B cell (primary cell): ENCODE measurements around the gene NPS. TPM values are rescaled to one million over a fixed set of nuclear protein-coding genes. Genes with fewer than 3 reads are reported as not detected.

Experiments used
- ATAC-seq: fragments of 200-7000 bp; cut with Tn5 transposase; one replicate; pipeline ENCODE4 v1.10.0; 2021; ENCODE audit warnings: low read depth, mild to moderate bottlenecking, moderate number of reproducible peaks, moderate library complexity
- CTCF ChIA-PET: fragments of 350-600 bp; sonication (Branson Sonifier 250); formaldehyde crosslinking; loops from one replicate; lab custom pipeline; 2021; ENCODE audit warnings: antibody characterized with exemption, inconsistent platforms; lab: Charles Lee
- POLR2A ChIA-PET: fragments of 350-600 bp; sonication (Branson Sonifier 250); formaldehyde crosslinking; loops from one replicate; lab custom pipeline; 2021; ENCODE audit warnings: antibody characterized with exemption; lab: Charles Lee
- DNase-seq: peaks from one replicate; pipeline ENCODE4 v3.0.0; 2013
- H2AFZ ChIP-seq: 2 replicates; pipeline ENCODE4 v1.6.1; 2012; ENCODE audit warnings: mild to moderate bottlenecking, low read depth, low read length; ENCODE audit not compliant: insufficient read depth, poor library complexity, severe bottlenecking
- H3K27ac ChIP-seq, 2 donors: 1 replicate in 1 of 2; 2 replicates in 1 of 2; pipeline ENCODE4 v1.5.1; 2012 to 2013; ENCODE audit warnings: low read length in 2 of 2, mild to moderate bottlenecking in 2 of 2, moderate library complexity in 1 of 2
- H3K27me3 ChIP-seq, 4 experiments: fragments of 200-600 bp in 1 of 4; sonication (generic) in 1 of 4; replicated peaks in 1 of 4; 1 replicate in 2 of 4; 2 replicates in 2 of 4; pipeline versions ENCODE4 v1.6.1 to v1.7.0; 2013 to 2016; ENCODE audit warnings: low read length in 3 of 4, mild to moderate bottlenecking in 2 of 4, mixed read lengths in 1 of 4, moderate library complexity in 1 of 4; ENCODE audit not compliant: insufficient read depth in 4 of 4, control insufficient read depth in 3 of 4; ENCODE audit errors: control extremely low read depth in 1 of 4
- H3K36me3 ChIP-seq, 2 experiments: replicated peaks in 1 of 2; 1 replicate in 1 of 2; 2 replicates in 1 of 2; pipeline versions ENCODE4 v1.6.1 to v1.7.1; 2013; ENCODE audit warnings: low read length in 1 of 2; ENCODE audit not compliant: insufficient read depth in 2 of 2, control insufficient read depth in 1 of 2; ENCODE audit errors: control extremely low read depth in 1 of 2, extremely low read depth in 1 of 2
- H3K4me1 ChIP-seq, 2 donors: fragments of 200-600 bp in 1 of 2; sonication (generic) in 1 of 2; 1 replicate in 1 of 2; 2 replicates in 1 of 2; pipeline versions ENCODE4 v1.5.1 to v1.6.1; 2013 to 2017; ENCODE audit warnings: low read length in 2 of 2; ENCODE audit not compliant: control insufficient read depth in 2 of 2, insufficient read depth in 2 of 2
- H3K4me2 ChIP-seq: replicated peaks from 2 replicates; pipeline ENCODE3; 2012; ENCODE audit warnings: mild to moderate bottlenecking, low read depth, low read length; ENCODE audit not compliant: poor library complexity, severe bottlenecking
- H3K4me3 ChIP-seq, 5 experiments: fragments of 200-600 bp in 1 of 5; sonication (generic) in 1 of 5; 1 replicate in 3 of 5; 2 replicates in 2 of 5; pipeline versions ENCODE4 v1.5.1 to v1.7.0; 2011 to 2016; ENCODE audit warnings: low read length in 4 of 5, mild to moderate bottlenecking in 4 of 5, low read depth in 2 of 5, control low read depth in 1 of 5, moderate library complexity in 1 of 5; ENCODE audit not compliant: insufficient read depth in 1 of 5; ENCODE audit errors: control extremely low read depth in 1 of 5, extremely low read depth in 1 of 5
- H3K79me2 ChIP-seq: fragments of 200-600 bp; sonication (generic); one replicate; pipeline ENCODE4 v1.6.0; 2016; ENCODE audit warnings: low read length; ENCODE audit not compliant: control insufficient read depth, insufficient read depth
- H3K9ac ChIP-seq: fragments of 200-600 bp; sonication (generic); 2 replicates; pipeline ENCODE4 v1.6.1; 2017; ENCODE audit warnings: mild to moderate bottlenecking, low read length, moderate library complexity
- H3K9me3 ChIP-seq, 3 donors: one replicate each; pipeline versions ENCODE4 v1.6.1 to v1.7.1; 2013; ENCODE audit warnings: low read length in 2 of 3; ENCODE audit not compliant: control insufficient read depth in 2 of 3, insufficient read depth in 1 of 3; ENCODE audit errors: control extremely low read depth in 1 of 3
- H4K20me1 ChIP-seq: 2 replicates; pipeline ENCODE4 v1.6.0; 2012; ENCODE audit warnings: mild to moderate bottlenecking, low read length; ENCODE audit not compliant: insufficient read depth, control insufficient read depth, poor library complexity, severe bottlenecking
- H3K27ac Mint-ChIP-seq: one replicate; pipeline ENCODE4 v1.8.0; 2021; ENCODE audit warnings: mixed read lengths
- H3K27me3 Mint-ChIP-seq: one replicate; pipeline ENCODE4 v1.8.0; 2021; ENCODE audit warnings: mixed read lengths
- H3K4me1 Mint-ChIP-seq: one replicate; pipeline ENCODE4 v1.8.0; 2021; ENCODE audit warnings: mixed read lengths
- H3K4me3 Mint-ChIP-seq: one replicate; pipeline ENCODE4 v1.8.0; 2021; ENCODE audit warnings: mixed read lengths
- H3K9me3 Mint-ChIP-seq: one replicate; pipeline ENCODE4 v1.8.0; 2022; ENCODE audit warnings: mixed read lengths; ENCODE audit not compliant: insufficient read depth
- EZH2 ChIP-seq: IDR thresholded peaks from 2 replicates; pipeline ENCODE4 v1.6.1; 2012; ENCODE audit warnings: borderline replicate concordance, low read depth, mild to moderate bottlenecking, moderate library complexity, low read length; ENCODE audit not compliant: insufficient read depth, poor library complexity, severe bottlenecking
- WGBS: methylation state at CpG from one replicate; pipeline ENCODE4 v1.1.5; 2013; ENCODE audit warnings: missing lambda C conversion rate; ENCODE audit not compliant: insufficient coverage; 5-methylcytosine and 5-hydroxymethylcytosine counted together
- intact Hi-C: fragments of 100-400 bp; cut with micrococcal nuclease; formaldehyde crosslinking; loops from one replicate; pipeline ENCODE4 v1.10.0; 2022
- polyA plus RNA-seq: library from polyadenylated mRNA; depleted of rRNA; stranded (reverse); fragments of >200 nt; gene quantifications from 2 replicates; pipeline ENCODE4 v1.2.3, GENCODE V29; 2012
- total RNA-seq, 2 donors: library from RNA; stranded (reverse); fragments of 120-200 nt in 1 of 2; gene quantifications; 1 replicate in 1 of 2; 2 replicates in 1 of 2; pipeline versions ENCODE4 v1.2.3 to v1.2.4, GENCODE V29; 2013 to 2022
- TF ChIP-seq, protein P1 (sequence below): fragments of 200-600 bp; IDR thresholded peaks from one replicate; pipeline ENCODE4 v1.8.0; 2022; ENCODE audit warnings: antibody characterized with exemption, mild to moderate bottlenecking

NPS gene
- total and polyA plus RNA-seq, 2 donors (not counting 1 experiment from before 2014, with no cell fraction given) = not detected

DNA sequence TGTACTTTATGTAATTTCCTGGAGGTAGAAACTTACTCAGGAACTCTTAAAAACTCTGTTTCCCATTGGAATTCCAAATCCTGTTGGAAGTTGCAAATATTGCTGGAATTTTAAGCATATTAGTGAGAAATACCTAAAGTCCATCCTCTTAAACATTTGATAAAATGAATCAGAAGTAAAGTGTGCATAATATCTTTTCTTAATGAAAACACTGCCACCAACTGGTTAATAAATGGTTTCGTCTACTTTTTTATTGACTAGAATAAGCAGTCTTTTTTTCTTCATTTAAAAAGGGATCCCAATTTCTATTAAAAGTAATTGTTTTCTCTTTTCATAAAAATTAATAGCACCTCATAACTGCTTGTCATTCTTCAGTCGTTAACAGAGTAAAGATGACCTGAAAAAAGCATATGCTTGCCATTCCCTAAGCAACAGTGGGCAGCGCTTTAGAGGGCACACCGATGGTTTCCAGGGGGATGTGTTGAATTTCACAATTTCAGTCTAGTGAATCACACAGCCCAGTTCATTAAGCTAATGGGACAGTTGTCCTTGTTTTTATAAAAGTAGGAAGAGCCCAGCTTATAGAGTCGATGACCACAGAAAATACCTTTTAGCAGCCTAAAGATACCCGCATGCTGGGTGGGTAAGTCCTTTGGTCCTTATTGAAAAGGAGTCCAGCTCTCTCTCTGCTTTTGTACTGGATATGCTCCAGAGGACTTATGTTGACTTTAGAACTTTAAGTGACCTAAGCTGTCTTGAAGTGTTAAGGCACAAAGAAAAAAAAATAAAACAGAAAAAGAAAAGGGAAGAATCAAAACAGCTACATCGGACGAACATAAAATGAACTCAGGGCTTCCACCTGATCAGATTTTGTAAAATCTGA, 28.5 kb downstream of the NPS start:
- H3K4me2 ChIP-seq = no peak overlapping the region
- H3K9ac ChIP-seq = no peak overlapping the region
- H4K20me1 ChIP-seq = no peaks in the 10 kb centered on the region
- CTCF ChIA-PET = no interaction called here
- no peaks in the 10 kb centered on the region for H3K27me3 ChIP-seq
- Mint-ChIP-seq H3K9me3 (peaks cover 5% of the 10 kb centered on the region), H3K27me3 (peaks cover 3% of the 10 kb centered on the region), H3K4me3 (no peak overlapping the region), H3K4me1 (no peaks in the 10 kb centered on the region), H3K27ac (no peak overlapping the region)
- WGBS = 95% methylated on average over 5 of the region's 8 CpGs
- intact Hi-C loops = no loop called here
- TF ChIP-seq, protein P1, sequence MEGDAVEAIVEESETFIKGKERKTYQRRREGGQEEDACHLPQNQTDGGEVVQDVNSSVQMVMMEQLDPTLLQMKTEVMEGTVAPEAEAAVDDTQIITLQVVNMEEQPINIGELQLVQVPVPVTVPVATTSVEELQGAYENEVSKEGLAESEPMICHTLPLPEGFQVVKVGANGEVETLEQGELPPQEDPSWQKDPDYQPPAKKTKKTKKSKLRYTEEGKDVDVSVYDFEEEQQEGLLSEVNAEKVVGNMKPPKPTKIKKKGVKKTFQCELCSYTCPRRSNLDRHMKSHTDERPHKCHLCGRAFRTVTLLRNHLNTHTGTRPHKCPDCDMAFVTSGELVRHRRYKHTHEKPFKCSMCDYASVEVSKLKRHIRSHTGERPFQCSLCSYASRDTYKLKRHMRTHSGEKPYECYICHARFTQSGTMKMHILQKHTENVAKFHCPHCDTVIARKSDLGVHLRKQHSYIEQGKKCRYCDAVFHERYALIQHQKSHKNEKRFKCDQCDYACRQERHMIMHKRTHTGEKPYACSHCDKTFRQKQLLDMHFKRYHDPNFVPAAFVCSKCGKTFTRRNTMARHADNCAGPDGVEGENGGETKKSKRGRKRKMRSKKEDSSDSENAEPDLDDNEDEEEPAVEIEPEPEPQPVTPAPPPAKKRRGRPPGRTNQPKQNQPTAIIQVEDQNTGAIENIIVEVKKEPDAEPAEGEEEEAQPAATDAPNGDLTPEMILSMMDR = no peak
- no peak for TF ChIP-seq EZH2
- H3K79me2 ChIP-seq = no peaks in the 10 kb centered on the region
- POLR2A ChIA-PET = no interaction called here
- no peaks in the 10 kb centered on the region for H3K36me3 ChIP-seq
- ATAC-seq = no peak
- no peak overlapping the region for H3K4me3 ChIP-seq
- peaks cover 0 to 7% (median 3%) of the 10 kb centered on the region in 3 donors for H3K9me3 ChIP-seq
- no peak for DNase-seq
- no peaks in the 10 kb centered on the region for H3K4me1 ChIP-seq
- no peak overlapping the region for H3K27ac ChIP-seq
- H2AFZ ChIP-seq = no peak overlapping the region

DNA sequence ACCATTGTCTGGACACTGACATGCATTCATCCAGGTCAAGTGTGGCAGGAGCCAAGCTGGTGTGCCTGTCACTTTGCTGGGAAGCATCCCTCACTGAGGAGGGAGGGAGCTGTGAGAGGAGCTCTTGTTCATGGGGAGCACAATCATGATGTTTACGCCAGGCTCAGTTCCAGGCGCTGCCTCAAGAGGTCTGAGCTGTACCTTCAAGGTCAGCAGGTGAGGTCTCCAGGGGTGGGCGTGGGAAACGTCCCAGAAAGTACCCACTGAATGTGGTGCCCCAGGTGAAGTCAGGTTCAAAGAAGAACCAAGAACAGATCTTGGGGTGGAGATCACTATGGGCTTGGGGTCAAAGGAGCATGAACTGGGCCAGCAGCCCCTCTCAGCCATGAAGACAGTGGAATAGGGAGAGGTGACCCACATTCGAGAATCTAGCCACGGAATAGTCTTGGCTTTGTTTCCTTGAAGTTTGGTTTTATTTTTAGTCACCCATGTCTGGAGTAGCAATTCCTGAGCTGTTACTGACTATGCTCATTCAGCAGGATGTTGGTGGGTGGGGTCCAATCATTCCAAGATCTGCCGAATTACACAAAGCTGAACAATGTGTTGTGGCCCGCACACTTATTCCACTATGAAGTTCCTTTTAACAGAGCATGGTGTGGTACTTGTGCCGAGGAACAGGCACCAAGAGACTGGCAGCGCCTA, 29.3 kb downstream of the NPS start:
- Histone ChIP-seq H2AFZ (no peak overlapping the region), H3K9me3 (peaks cover 0 to 7% (median 0%) of the 10 kb centered on the region in 3 donors), H3K79me2 (no peaks in the 10 kb centered on the region), H4K20me1 (no peaks in the 10 kb centered on the region), H3K4me1 (no peaks in the 10 kb centered on the region), H3K36me3 (no peaks in the 10 kb centered on the region), H3K4me3 (no peak overlapping the region), H3K27me3 (no peaks in the 10 kb centered on the region), H3K27ac (no peak overlapping the region), H3K9ac (no peak overlapping the region), H3K4me2 (no peak overlapping the region)
- Mint-ChIP-seq H3K27me3 (peaks cover 3% of the 10 kb centered on the region), H3K4me1 (no peaks in the 10 kb centered on the region), H3K4me3 (no peak overlapping the region), H3K27ac (no peak overlapping the region), H3K9me3 (no peaks in the 10 kb centered on the region)
- CTCF ChIA-PET = no interaction called here
- 62% methylated on average over 7 of the region's 10 CpGs for WGBS
- TF ChIP-seq, protein P1 = no peak
- TF ChIP-seq EZH2 = no peak
- DNase-seq = no peak
- intact Hi-C loops = no loop called here
- POLR2A ChIA-PET = no interaction called here
- no peak for ATAC-seq
